ENCODE measurements around the gene TEKTIP1. TPM values are rescaled to one million over a fixed set of nuclear protein-coding genes. Genes with fewer than 3 reads are reported as not detected.

The TEKTIP1 gene
- total RNA-seq (10 to 100 TPM in 1 of 2 experiments, 1 to 10 TPM in 1; 8.8 to 12.5 TPM), polyA plus RNA-seq (under 1 TPM in 1 of 3 donors, not detected in 2; 0.45 TPM), total RNA-seq (1.4 to 4.5 (median 2.5) reads per million in 6 experiments)

DNA sequence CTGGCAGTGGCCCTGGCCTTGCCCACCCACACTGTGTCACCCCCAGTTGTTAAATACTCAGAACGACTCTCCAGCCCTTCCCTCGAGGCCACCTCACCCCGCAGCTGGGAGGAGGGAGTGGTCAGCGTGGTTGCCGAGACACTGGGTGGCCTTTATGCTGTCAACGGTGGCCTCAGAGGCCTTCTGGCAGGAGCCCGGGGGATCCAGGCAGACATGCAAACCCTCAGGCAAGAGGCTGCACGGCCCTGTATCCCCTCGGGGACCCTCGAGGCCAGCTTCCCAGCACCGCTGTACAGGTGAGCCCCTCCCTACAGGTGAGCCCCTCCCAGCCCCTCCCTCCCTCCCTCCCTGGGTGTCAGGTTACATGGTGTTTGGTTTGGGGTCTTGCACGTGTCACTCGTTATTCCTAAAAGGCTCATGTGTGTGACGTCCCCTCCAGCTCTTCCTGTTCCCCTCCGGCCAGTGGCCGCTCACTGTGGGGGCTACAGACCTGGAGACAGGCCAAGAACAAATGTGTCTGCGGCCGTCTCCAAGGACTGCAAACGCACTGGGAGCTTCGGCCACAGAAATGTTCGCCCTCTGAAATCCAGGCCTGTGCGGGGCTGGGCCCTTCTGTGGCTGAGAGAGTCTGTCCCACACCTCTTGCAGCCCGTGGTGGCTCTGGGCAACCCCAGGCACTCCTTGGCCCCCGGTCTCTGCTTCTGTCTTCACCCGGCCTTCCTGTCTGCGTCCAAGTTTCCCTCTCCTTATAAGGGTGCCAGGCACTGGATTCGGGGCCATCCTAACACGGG, at the start of gene TEKTIP1:
Gene TEKTIP1, plus strand, starts transcription at position 210 of the 791 bp plus-strand sequence. Its CDS starts 4 bp downstream, at position 214.
- no peak for DNase-seq
- H3K4me3 Mint-ChIP-seq = no peak within 1 kb of the TSS
- H3K4me1 Mint-ChIP-seq = peaks cover 0 to 2% (median 0%) of the 10 kb centered on the region in 4 donors
- H3K9me3 Mint-ChIP-seq = peaks cover 0 to 3% (median 0%) of the 10 kb centered on the region in 9 donors
- peak within 1 kb of the TSS in 2 of 10 donors; percentile 37 to 40 for H3K27ac Mint-ChIP-seq
- H3K27me3 Mint-ChIP-seq = no peaks in the 10 kb centered on the region
- no peak for ATAC-seq
- POLR2A ChIA-PET = interaction anchor here (1.4 kb wide), 1 partner anchor 18 kb away, joined by 6 read pairs; the partner anchor contains the start of gene MFSD12
- peaks cover 0 to 27% (median 6%) of the 10 kb centered on the region in 3 donors for H3K36me3 Mint-ChIP-seq

DNA sequence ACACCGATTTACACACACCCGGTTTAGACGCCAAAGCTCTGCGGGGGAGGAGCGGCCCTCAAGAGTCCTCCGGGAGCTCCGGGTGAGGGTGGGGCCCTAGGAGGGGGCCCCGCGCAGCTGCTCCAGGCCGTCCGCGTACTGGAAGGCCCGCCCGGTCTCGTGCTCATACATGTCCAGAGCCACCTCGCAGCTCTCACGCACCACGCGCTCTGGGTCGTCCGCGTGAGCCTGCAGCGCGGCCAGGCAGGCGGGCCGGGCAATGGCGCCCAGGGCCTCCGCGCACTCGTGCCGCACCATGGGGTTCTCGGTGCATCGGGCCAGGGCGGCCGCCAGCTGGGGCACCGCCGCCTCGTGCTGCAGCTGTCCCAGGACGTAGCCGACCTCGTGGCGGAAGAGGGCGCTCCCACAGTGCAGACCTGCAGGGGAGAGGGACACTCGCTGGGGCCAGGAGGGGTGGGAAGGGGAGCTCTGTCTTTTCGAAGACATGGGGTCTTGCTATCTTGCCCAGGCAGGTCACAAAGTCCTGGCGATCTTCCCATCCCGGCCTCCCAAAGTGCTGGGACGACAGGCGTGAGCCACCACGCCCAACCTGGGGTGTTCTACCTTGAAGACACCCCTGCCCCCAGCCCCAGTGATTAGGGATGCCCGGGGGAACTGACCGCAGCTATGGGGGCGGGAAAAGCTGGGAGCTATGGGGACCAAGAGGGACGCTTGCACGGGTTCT, 47.4 kb upstream of the TEKTIP1 start:
- peaks cover 0 to 36% (median 6%) of the 10 kb centered on the region in 3 donors for H3K36me3 Mint-ChIP-seq
- peaks cover 0 to 13% (median 1%) of the 10 kb centered on the region in 4 donors for H3K4me1 Mint-ChIP-seq
- no peak overlapping the region for H3K27ac Mint-ChIP-seq
- POLR2A ChIA-PET = interaction anchor here (0.6 to 1.1 kb wide), 2 partner anchors 10 to 11 kb away, joined by 3 read pairs; no protein-coding TSS in a partner anchor
- DNase-seq (no peak), ATAC-seq (no peak)
- no peaks in the 10 kb centered on the region for H3K9me3 Mint-ChIP-seq
- H3K4me3 Mint-ChIP-seq = no peak overlapping the region
- H3K27me3 Mint-ChIP-seq = no peaks in the 10 kb centered on the region

DNA sequence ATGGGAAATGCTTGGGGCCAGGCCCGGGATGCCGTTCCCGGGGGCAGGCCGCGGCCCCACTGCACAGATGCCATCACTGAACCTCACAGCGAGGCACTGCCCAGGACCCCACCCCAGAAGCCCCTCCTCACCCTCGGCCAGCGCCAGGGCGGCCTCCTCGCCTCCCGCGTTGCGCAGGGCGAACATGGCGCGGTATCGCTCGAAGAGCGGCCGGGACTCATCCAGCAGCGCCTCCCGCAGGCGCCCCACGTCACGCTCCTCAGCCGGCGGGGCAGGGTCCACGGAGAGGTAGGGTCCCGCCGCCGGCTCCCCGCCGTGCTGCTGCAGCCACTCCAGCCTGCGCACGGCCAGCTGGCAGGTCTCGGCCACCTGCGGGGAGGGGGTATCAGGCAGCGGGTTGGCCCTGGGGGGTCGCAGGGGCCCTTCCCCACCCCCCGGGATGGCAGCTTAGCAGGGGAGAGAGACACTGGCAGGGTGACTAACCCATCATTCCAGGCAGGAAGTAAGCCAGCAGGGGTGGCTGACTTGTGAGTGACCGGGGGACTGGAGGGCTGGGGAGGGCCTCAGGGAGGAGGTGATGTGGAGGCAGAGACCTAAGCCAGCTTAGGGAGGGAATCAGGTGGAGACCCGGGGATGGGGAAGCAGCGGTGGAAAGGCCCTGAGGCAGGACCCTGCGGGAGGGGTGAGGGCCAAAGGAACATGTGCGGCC, 46.7 kb upstream of the TEKTIP1 start:
- H3K4me3 Mint-ChIP-seq = no peak overlapping the region
- no peak for ATAC-seq
- no peak for DNase-seq
- no peaks in the 10 kb centered on the region for H3K27me3 Mint-ChIP-seq
- peaks cover 2 to 18% (median 4%) of the 10 kb centered on the region in 4 donors for H3K4me1 Mint-ChIP-seq
- no peaks in the 10 kb centered on the region for H3K9me3 Mint-ChIP-seq
- H3K27ac Mint-ChIP-seq = peak overlapping the region in 1 of 10 donors; percentile 51
- POLR2A ChIA-PET = interaction anchor here (0.6 to 1.1 kb wide), 2 partner anchors 9 to 11 kb away, joined by 3 read pairs; no protein-coding TSS in a partner anchor
- peaks cover 0 to 40% (median 7%) of the 10 kb centered on the region in 3 donors for H3K36me3 Mint-ChIP-seq

DNA sequence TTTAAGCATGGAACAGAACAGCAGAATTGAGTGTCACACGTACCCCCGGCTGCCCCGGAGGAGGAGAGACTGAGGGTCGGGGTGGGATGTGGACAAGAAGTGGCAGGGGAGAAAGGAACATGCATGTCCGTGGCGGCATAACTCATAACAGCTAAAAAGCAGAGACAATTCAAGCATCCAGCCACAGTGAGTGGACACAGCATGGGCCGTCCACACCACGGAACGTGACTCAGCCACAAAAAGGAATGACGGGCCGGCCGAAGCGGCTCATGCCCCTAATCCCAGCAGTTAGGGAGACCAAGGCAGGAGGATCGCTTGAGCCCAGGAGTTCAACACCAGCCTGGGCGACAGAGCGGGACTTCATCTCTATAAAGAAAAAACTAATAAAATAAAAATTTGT, 46.1 kb upstream of the TEKTIP1 start:
- POLR2A ChIA-PET = interaction anchor here (1.1 kb wide), 1 partner anchor 12 kb away, joined by 3 read pairs; no protein-coding TSS in a partner anchor
- H3K27me3 Mint-ChIP-seq = no peaks in the 10 kb centered on the region
- H3K9me3 Mint-ChIP-seq = no peaks in the 10 kb centered on the region
- no peak overlapping the region for H3K4me3 Mint-ChIP-seq
- peaks cover 0 to 43% (median 8%) of the 10 kb centered on the region in 3 donors for H3K36me3 Mint-ChIP-seq
- H3K4me1 Mint-ChIP-seq = peaks cover 3 to 21% (median 6%) of the 10 kb centered on the region in 4 donors
- H3K27ac Mint-ChIP-seq = peak overlapping the region in 1 of 10 donors; percentile 51
- DNase-seq = no peak
- ATAC-seq = no peak

DNA sequence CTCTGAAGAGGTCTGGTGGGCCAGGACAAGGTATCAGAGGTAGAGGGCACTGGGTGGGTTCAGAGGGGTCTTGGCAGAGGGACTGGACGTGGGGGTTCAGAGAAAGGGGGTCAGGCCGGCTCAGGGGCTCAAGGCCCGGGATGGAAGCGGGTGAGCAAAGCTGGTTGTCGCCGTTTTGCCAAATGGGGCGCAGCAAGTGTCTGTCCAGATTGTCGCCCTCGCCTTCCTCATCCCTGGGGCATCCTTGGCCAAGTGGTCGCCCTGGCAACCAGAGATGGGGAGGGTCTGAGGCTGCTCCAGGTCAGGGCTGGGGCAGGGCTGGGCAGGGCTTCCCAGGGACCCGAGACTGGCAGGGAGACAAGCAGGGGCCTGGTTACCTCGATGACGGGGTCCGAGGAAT, 45.3 kb upstream of the TEKTIP1 start:
- H3K4me3 Mint-ChIP-seq = no peak overlapping the region
- H3K9me3 Mint-ChIP-seq = no peaks in the 10 kb centered on the region
- peaks cover 4 to 25% (median 9%) of the 10 kb centered on the region in 4 donors for H3K4me1 Mint-ChIP-seq
- ATAC-seq (no peak), DNase-seq (no peak)
- peaks cover 0 to 43% (median 8%) of the 10 kb centered on the region in 3 donors for H3K36me3 Mint-ChIP-seq
- no peak overlapping the region for H3K27ac Mint-ChIP-seq
- POLR2A ChIA-PET = no interaction called here
- no peaks in the 10 kb centered on the region for H3K27me3 Mint-ChIP-seq

DNA sequence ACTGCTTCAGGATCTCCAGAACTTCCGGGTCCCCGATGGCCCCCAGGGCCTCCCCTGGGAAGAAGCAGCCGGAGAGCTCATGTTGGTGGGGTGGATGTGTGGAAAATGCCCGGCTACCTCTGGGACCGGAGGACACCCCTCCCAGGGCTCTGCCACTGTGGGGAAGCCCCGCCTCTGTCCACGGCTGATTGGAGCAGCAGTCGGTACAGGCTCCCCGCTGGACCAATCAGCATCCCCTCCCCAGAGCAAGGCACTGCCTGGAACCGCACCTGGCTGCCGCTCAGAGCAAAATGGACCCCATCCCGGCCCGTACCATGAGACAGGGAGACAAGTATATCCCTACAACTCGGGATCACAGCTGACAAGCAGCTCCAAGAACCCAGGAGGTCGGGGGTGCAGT, 44.9 kb upstream of the TEKTIP1 start:
- Mint-ChIP-seq H3K27me3 (no peaks in the 10 kb centered on the region), H3K4me3 (no peak overlapping the region), H3K4me1 (peaks cover 6 to 29% (median 12%) of the 10 kb centered on the region in 4 donors), H3K36me3 (peaks cover 0 to 43% (median 8%) of the 10 kb centered on the region in 3 donors), H3K9me3 (no peaks in the 10 kb centered on the region), H3K27ac (no peak overlapping the region)
- POLR2A ChIA-PET = no interaction called here
- no peak for DNase-seq
- peak in 1 of 2 donors; percentile 73 for ATAC-seq

DNA sequence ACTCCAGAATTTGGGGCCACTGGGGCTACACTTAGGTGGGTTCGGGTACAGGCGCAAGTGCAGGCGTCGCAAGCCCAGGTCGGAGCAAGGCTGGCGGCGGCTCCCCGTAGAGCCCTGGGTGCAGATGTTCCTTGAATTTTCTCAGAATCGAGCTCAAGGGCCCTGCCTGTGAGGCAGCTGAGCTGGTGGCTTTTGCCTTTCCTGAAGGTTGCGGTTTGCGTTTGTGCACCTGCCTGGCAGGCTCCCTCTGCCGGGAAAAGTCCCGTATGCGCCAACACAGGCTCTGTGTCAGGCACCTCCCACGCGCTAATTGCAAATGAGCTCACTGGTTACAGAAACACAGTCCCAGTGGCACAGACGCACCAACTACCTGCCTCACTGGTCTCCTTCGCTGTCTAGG, 44.4 kb upstream of the TEKTIP1 start:
- peaks cover 0 to 41% (median 8%) of the 10 kb centered on the region in 3 donors for H3K36me3 Mint-ChIP-seq
- no peaks in the 10 kb centered on the region for H3K27me3 Mint-ChIP-seq
- H3K9me3 Mint-ChIP-seq = no peaks in the 10 kb centered on the region
- POLR2A ChIA-PET = interaction anchor here (0.5 kb wide), 1 partner anchor 14 kb away, joined by 4 read pairs; no protein-coding TSS in a partner anchor
- peaks cover 8 to 31% (median 15%) of the 10 kb centered on the region in 4 donors for H3K4me1 Mint-ChIP-seq
- peak; percentile 60 to 67 for ATAC-seq
- peak overlapping the region in 3 of 10 donors; percentile 6 to 37 (median 34) for H3K4me3 Mint-ChIP-seq
- peak overlapping the region in 4 of 10 donors; percentile 25 to 80 (median 38) for H3K27ac Mint-ChIP-seq
- DNase-seq = peak in 2 of 10 donors; percentile 21 to 40

DNA sequence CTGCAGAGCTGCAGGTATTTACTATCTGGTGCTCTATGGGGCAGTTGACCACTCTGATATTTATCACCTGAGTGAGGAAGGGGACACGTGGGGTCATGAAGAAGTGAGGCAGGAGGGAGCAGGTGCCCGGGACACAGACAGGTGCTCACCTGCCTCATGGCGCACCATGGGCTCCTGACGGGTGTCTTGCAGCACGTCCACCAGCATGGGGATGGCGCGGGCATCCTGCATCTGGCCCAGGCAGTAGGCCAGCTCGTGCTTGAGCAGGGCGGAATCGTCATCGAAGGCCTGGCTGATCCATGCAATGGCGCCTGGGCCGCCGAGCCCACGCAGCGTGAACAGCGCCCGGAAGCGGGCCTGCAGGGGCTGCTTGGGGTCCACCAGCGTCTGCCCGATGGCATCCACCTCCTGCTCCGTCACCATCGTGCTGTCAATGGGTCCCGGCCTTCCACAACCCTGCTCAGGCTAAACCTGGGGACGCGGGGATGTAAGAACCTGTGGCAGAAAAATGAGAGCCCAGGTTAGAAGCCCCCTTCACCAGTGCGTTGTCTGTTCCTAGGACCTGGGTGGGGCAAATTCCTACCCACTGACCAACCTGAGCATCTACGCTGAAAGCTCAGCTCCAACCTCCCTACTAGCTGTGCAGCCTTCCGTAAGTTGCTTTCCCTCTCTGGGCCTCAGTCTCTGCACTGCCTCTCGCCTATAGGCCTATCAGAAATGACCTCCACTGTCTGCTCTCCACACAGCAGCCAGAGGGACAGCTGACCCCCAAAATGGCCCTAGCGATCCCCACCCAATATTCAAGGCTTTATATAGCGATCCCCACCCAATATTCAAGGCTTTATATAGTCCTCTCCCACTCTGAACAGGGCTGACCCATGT, 42.3 kb upstream of the TEKTIP1 start:
- no peak for ATAC-seq
- POLR2A ChIA-PET = interaction anchor here (0.5 to 0.6 kb wide), 2 partner anchors 279 to 967 kb away, joined by 3 to 6 read pairs; no protein-coding TSS in a partner anchor

DNA sequence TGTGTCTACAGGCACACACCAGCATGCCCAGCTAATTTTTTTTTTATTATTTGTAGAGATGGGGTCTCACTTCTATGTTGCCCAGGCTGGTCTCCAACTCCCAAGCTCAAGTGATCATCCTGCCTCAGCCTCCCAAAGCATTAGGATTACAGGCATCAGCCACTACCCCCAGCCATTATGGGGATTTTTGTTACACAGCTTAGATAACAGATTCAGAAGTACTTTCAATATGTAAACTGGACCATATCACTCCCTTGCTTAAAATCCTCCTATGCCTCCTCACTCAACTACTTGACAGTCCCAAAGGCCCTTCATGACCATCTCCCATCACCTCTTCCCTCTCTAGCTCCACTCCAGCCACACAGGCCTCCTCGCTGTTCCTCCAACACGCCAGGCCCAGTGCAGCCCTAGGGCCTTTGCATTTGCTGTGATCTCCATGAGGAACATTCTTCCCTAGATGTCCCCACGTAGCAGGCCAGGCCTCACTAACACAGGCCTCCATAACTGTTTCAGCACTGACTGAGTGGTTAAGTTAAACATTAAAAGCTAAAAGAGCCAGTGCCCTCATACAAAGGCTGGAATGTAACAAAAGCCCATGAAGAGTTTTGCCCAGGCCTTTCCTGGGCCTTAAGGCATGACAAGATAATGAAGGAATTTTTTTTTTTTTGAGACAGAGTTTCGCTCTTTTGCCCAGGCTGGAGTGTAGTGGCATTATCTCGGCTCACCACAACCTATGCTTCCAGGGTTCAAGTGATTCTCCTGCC, 41.0 kb upstream of the TEKTIP1 start:
- Mint-ChIP-seq H3K36me3 (peaks cover 0 to 35% (median 5%) of the 10 kb centered on the region in 3 donors), H3K4me3 (peak overlapping the region in 7 of 10 donors; percentile 3 to 72 (median 22)), H3K27ac (peak overlapping the region in 2 of 10 donors; percentile 41 to 46), H3K9me3 (no peaks in the 10 kb centered on the region), H3K27me3 (no peaks in the 10 kb centered on the region), H3K4me1 (peaks cover 13 to 44% (median 26%) of the 10 kb centered on the region in 4 donors)
- no peak for DNase-seq
- ATAC-seq = no peak
- POLR2A ChIA-PET = interaction anchor here (0.7 kb wide), 2 partner anchors 54 to 127 kb away, joined by 3 to 5 read pairs; no protein-coding TSS in a partner anchor

More for the DNA sequence above, 42.3 kb upstream of the TEKTIP1 start:
- H3K27ac Mint-ChIP-seq = peak overlapping the region in 3 of 10 donors; percentile 9 to 19 (median 16)
- H3K27me3 Mint-ChIP-seq = no peaks in the 10 kb centered on the region
- DNase-seq = no peak
- no peaks in the 10 kb centered on the region for H3K9me3 Mint-ChIP-seq
- H3K4me1 Mint-ChIP-seq = peaks cover 13 to 44% (median 27%) of the 10 kb centered on the region in 4 donors
- peak overlapping the region in 1 of 10 donors; percentile 55 for H3K4me3 Mint-ChIP-seq
- peaks cover 0 to 39% (median 8%) of the 10 kb centered on the region in 3 donors for H3K36me3 Mint-ChIP-seq

DNA sequence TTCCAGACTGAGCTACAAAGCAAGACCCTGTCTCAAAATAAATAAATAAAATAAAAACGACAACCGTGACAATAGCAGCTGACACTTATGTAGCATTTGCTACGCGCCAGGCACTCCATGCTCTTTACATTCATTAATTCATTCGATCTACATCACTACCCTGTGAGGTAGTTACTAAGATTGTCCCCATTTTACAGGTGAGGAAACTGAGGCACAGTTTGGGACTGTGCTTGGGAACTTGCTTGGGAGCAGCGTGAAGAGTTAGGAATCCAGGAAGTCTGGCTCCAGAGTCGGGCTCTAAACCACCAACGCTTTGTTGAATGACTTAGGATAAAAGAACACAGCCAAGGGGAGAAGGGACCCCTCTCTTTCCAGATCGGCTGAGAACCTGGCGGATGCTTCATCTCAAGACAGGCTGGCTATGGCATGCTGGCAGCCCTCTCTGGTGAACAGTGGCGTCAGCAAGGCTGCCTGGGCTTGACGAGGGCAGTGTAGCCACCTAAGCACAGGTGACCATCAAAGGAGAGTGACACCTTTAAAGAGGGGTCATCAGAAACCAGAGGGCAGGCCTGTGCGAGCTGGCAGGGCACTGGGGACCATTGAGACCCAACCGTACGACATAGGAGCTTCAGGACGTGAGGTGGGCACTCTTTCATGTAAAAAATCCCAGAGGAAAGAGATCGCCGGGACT, 39.1 kb upstream of the TEKTIP1 start:
- Mint-ChIP-seq H3K27ac (peak overlapping the region; percentile 96 to 99 (median 98)), H3K4me3 (peak overlapping the region; percentile 88 to 97 (median 92)), H3K4me1 (peaks cover 16 to 39% (median 29%) of the 10 kb centered on the region in 4 donors), H3K36me3 (peaks cover 0 to 23% (median 5%) of the 10 kb centered on the region in 3 donors), H3K27me3 (no peaks in the 10 kb centered on the region), H3K9me3 (no peaks in the 10 kb centered on the region)
- POLR2A ChIA-PET = interaction anchor here (0.6 to 1.0 kb wide), 8 partner anchors 17 to 967 kb away, joined by 3 to 6 read pairs (median 3); partner anchors contain the start of gene S1PR4
- ATAC-seq = no peak
- DNase-seq = peak in 1 of 10 donors; percentile 1
